ENCODE data around the gene ST6GALNAC3. TPM values are rescaled to one million over a fixed set of nuclear protein-coding genes. Genes with fewer than 3 reads are reported as not detected.

ST6GALNAC3 gene
- total RNA-seq, 2 donors from 2014 or later, result 10.5 to 13.3 TPM

GRCh38 chr1:76289692-76290091 lies 215.1 kb downstream of the ST6GALNAC3 start:
- no peak for DNase-seq
- no peak for ATAC-seq
- intact Hi-C loops (cut with DNase I, micrococcal nuclease), result no loop called here

GRCh38 chr1:76290271-76290670 lies 215.7 kb downstream of the ST6GALNAC3 start:
- intact Hi-C loops (cut with DNase I, micrococcal nuclease), result no loop called here
- DNase-seq (no peak), ATAC-seq (no peak)

- intact Hi-C loops (cut with DNase I, micrococcal nuclease), result no loop called here
- no peak for ATAC-seq
Measured at GRCh38 chr1:76291191-76291590, 216.6 kb downstream of the ST6GALNAC3 start.

GRCh38 chr1:76291737-76292136 lies 217.2 kb downstream of the ST6GALNAC3 start:
- DNase-seq (no peak), ATAC-seq (no peak)
- intact Hi-C loops (cut with DNase I, micrococcal nuclease), result no loop called here

More at GRCh38 chr1:76291191-76291590, 216.6 kb downstream of the ST6GALNAC3 start:
- DNase-seq, result no peak

GRCh38 chr1:76292418-76293184 lies 218.1 kb downstream of the ST6GALNAC3 start:
- DNase-seq (no peak), ATAC-seq (no peak)
- intact Hi-C loops (cut with DNase I, micrococcal nuclease), result no loop called here

GRCh38 chr1:76293831-76294230 lies 219.3 kb downstream of the ST6GALNAC3 start:
- ATAC-seq, result no peak
- DNase-seq, result no peak
- intact Hi-C loops (cut with DNase I, micrococcal nuclease), result no loop called here

- no peak for DNase-seq
- intact Hi-C loops (cut with DNase I, micrococcal nuclease), result no loop called here
- ATAC-seq, result no peak
Measured at GRCh38 chr1:76294482-76295194, 220.1 kb downstream of the ST6GALNAC3 start.

GRCh38 chr1:76298399-76298798 lies 223.9 kb downstream of the ST6GALNAC3 start:
- ATAC-seq, result no peak
- intact Hi-C loops (cut with DNase I, micrococcal nuclease), result no loop called here
- DNase-seq, result no peak

GRCh38 chr1:76299036-76299435 lies 224.5 kb downstream of the ST6GALNAC3 start:
- DNase-seq, result no peak
- intact Hi-C loops (cut with DNase I, micrococcal nuclease), result no loop called here
- no peak for ATAC-seq

- DNase-seq, result no peak
- intact Hi-C loops (cut with DNase I, micrococcal nuclease), result no loop called here
Measured at GRCh38 chr1:76300556-76300955, 226.0 kb downstream of the ST6GALNAC3 start.

GRCh38 chr1:76302711-76303339 lies 228.3 kb downstream of the ST6GALNAC3 start:
- no peak for ATAC-seq
- no peak for DNase-seq
- intact Hi-C loops (cut with DNase I, micrococcal nuclease), result no loop called here

More at GRCh38 chr1:76300556-76300955, 226.0 kb downstream of the ST6GALNAC3 start:
- no peak for ATAC-seq

GRCh38 chr1:76303340-76303717 lies 228.8 kb downstream of the ST6GALNAC3 start:
- no peak for ATAC-seq
- DNase-seq, result no peak
- intact Hi-C loops (cut with DNase I, micrococcal nuclease), result no loop called here

GRCh38 chr1:76313304-76313703 lies 238.8 kb downstream of the ST6GALNAC3 start:
- DNase-seq (no peak), ATAC-seq (no peak)
- intact Hi-C loops (cut with DNase I, micrococcal nuclease), result no loop called here

GRCh38 chr1:76314730-76315129 lies 240.2 kb downstream of the ST6GALNAC3 start:
- ATAC-seq (no peak), DNase-seq (no peak)
- intact Hi-C loops (cut with DNase I, micrococcal nuclease), result no loop called here

- intact Hi-C loops (cut with DNase I, micrococcal nuclease), result no loop called here
- DNase-seq (no peak), ATAC-seq (no peak)
Measured at GRCh38 chr1:76317299-76317900, 242.9 kb downstream of the ST6GALNAC3 start.

GRCh38 chr1:76330991-76331603 lies 256.6 kb downstream of the ST6GALNAC3 start:
- DNase-seq (peak in 1 of 2 donors; percentile 21), ATAC-seq (peak; percentile 70)
- intact Hi-C loops (cut with DNase I, micrococcal nuclease), result no loop called here

- intact Hi-C loops (cut with DNase I, micrococcal nuclease), result no loop called here
- DNase-seq (no peak), ATAC-seq (no peak)
Measured at GRCh38 chr1:76335882-76336281, 261.3 kb downstream of the ST6GALNAC3 start.

- intact Hi-C loops (cut with DNase I, micrococcal nuclease), result no loop called here
- ATAC-seq, result no peak
- DNase-seq, result peak; percentile 31 to 41
Measured at GRCh38 chr1:76336931-76337371, 262.4 kb downstream of the ST6GALNAC3 start.
